ENCODE data around the gene VPS4B.

VPS4B gene

GRCh38 chr18:63402246-63403162, 19.8 kb downstream of the VPS4B start:
- no peak for DNase-seq (ENCODE audit: low spot score in 2 of 2)
- Mint-ChIP-seq H3K4me1 (peaks cover 5% of the 10 kb centered on the region), H3K4me3 (no peak overlapping the region), H3K9me3 (no peaks in the 10 kb centered on the region), H3K27ac (peak overlapping the region; percentile 82), H3K36me3 (peaks cover 99% of the 10 kb centered on the region)
- peak; percentile 31 for ATAC-seq

- H3K36me3 Mint-ChIP-seq = peaks cover 100% of the 10 kb centered on the region
- ATAC-seq (no peak), DNase-seq (ENCODE audit: low spot score in 2 of 2) (no peak)
- H3K27ac Mint-ChIP-seq = peak overlapping the region; percentile 82
- peak overlapping the region; percentile 51 for H3K4me3 Mint-ChIP-seq
- peaks cover 5% of the 10 kb centered on the region for H3K4me1 Mint-ChIP-seq
- no peaks in the 10 kb centered on the region for H3K9me3 Mint-ChIP-seq
Observed at GRCh38 chr18:63399300-63399699, 23.0 kb downstream of the VPS4B start.

GRCh38 chr18:63397349-63397748, 24.9 kb downstream of the VPS4B start:
- H3K9me3 Mint-ChIP-seq = no peaks in the 10 kb centered on the region
- H3K36me3 Mint-ChIP-seq = peaks cover 100% of the 10 kb centered on the region
- H3K4me3 Mint-ChIP-seq = no peak overlapping the region
- DNase-seq (ENCODE audit: low spot score in 2 of 2) (no peak), ATAC-seq (no peak)
- no peaks in the 10 kb centered on the region for H3K4me1 Mint-ChIP-seq
- H3K27ac Mint-ChIP-seq = no peak overlapping the region

GRCh38 chr18:63395503-63395902, 26.8 kb downstream of the VPS4B start:
- H3K36me3 Mint-ChIP-seq = peaks cover 100% of the 10 kb centered on the region
- no peaks in the 10 kb centered on the region for H3K4me1 Mint-ChIP-seq
- no peak overlapping the region for H3K27ac Mint-ChIP-seq
- no peaks in the 10 kb centered on the region for H3K9me3 Mint-ChIP-seq
- ATAC-seq (peak; percentile 64), DNase-seq (ENCODE audit: low spot score in 2 of 2) (no peak)
- H3K4me3 Mint-ChIP-seq = no peak overlapping the region

GRCh38 chr18:63394954-63395353, 27.3 kb downstream of the VPS4B start:
- Mint-ChIP-seq H3K4me1 (no peaks in the 10 kb centered on the region), H3K36me3 (peaks cover 100% of the 10 kb centered on the region), H3K27ac (no peak overlapping the region), H3K4me3 (no peak overlapping the region), H3K9me3 (no peaks in the 10 kb centered on the region)
- no peak for ATAC-seq
- DNase-seq (ENCODE audit: low spot score in 2 of 2) = no peak

- no peak for ATAC-seq
- no peaks in the 10 kb centered on the region for H3K9me3 Mint-ChIP-seq
- no peaks in the 10 kb centered on the region for H3K4me1 Mint-ChIP-seq
Observed at GRCh38 chr18:63387861-63388260, 34.4 kb downstream of the VPS4B start.

GRCh38 chr18:63382843-63383242, 39.4 kb downstream of the VPS4B start:
- ATAC-seq (no peak), DNase-seq (ENCODE audit: low spot score in 2 of 2) (no peak)
- Mint-ChIP-seq H3K4me1 (peaks cover 10% of the 10 kb centered on the region), H3K4me3 (no peak overlapping the region), H3K27ac (no peak overlapping the region), H3K36me3 (peaks cover 5% of the 10 kb centered on the region), H3K9me3 (no peaks in the 10 kb centered on the region)

More at GRCh38 chr18:63387861-63388260, 34.4 kb downstream of the VPS4B start:
- no peak overlapping the region for H3K27ac Mint-ChIP-seq
- H3K36me3 Mint-ChIP-seq = peaks cover 46% of the 10 kb centered on the region
- H3K4me3 Mint-ChIP-seq = no peak overlapping the region
- no peak for DNase-seq (ENCODE audit: low spot score in 2 of 2)

- Mint-ChIP-seq H3K9me3 (peaks cover 3% of the 10 kb centered on the region), H3K36me3 (no peaks in the 10 kb centered on the region), H3K27ac (no peak overlapping the region), H3K4me1 (peaks cover 15% of the 10 kb centered on the region), H3K4me3 (no peak overlapping the region)
- ATAC-seq = no peak
- no peak for DNase-seq (ENCODE audit: low spot score in 2 of 2)
Observed at GRCh38 chr18:63379639-63379962, 42.7 kb downstream of the VPS4B start.

GRCh38 chr18:63378919-63379638, 43.2 kb downstream of the VPS4B start:
- ATAC-seq = no peak
- Mint-ChIP-seq H3K36me3 (no peaks in the 10 kb centered on the region), H3K27ac (peak overlapping the region; percentile 9), H3K4me3 (peak overlapping the region; percentile 7), H3K9me3 (peaks cover 3% of the 10 kb centered on the region), H3K4me1 (peaks cover 15% of the 10 kb centered on the region)
- no peak for DNase-seq (ENCODE audit: low spot score in 2 of 2)

- H3K4me3 Mint-ChIP-seq = no peak overlapping the region
- H3K27ac Mint-ChIP-seq = peak overlapping the region; percentile 30
- H3K9me3 Mint-ChIP-seq = peaks cover 3% of the 10 kb centered on the region
- ATAC-seq = no peak
- peaks cover 15% of the 10 kb centered on the region for H3K4me1 Mint-ChIP-seq
- no peaks in the 10 kb centered on the region for H3K36me3 Mint-ChIP-seq
- DNase-seq (ENCODE audit: low spot score in 2 of 2) = no peak
Observed at GRCh38 chr18:63377275-63377980, 44.8 kb downstream of the VPS4B start.

GRCh38 chr18:63376538-63376937, 45.7 kb downstream of the VPS4B start:
- peaks cover 3% of the 10 kb centered on the region for H3K9me3 Mint-ChIP-seq
- H3K4me1 Mint-ChIP-seq = peaks cover 15% of the 10 kb centered on the region
- no peak overlapping the region for H3K27ac Mint-ChIP-seq
- H3K36me3 Mint-ChIP-seq = no peaks in the 10 kb centered on the region
- H3K4me3 Mint-ChIP-seq = no peak overlapping the region
- ATAC-seq (no peak), DNase-seq (ENCODE audit: low spot score in 2 of 2) (no peak)

- H3K27ac Mint-ChIP-seq = no peak overlapping the region
Observed at GRCh38 chr18:63374540-63374939, 47.7 kb downstream of the VPS4B start.

GRCh38 chr18:63373161-63373560, 49.1 kb downstream of the VPS4B start:
- H3K27ac Mint-ChIP-seq = no peak overlapping the region
- no peak for ATAC-seq
- no peak overlapping the region for H3K4me3 Mint-ChIP-seq
- peaks cover 14% of the 10 kb centered on the region for H3K4me1 Mint-ChIP-seq
- no peak for DNase-seq (ENCODE audit: low spot score in 2 of 2)
- H3K36me3 Mint-ChIP-seq = peaks cover 4% of the 10 kb centered on the region
- H3K9me3 Mint-ChIP-seq = peaks cover 3% of the 10 kb centered on the region

More at GRCh38 chr18:63374540-63374939, 47.7 kb downstream of the VPS4B start:
- Mint-ChIP-seq H3K4me1 (peaks cover 15% of the 10 kb centered on the region), H3K36me3 (no peaks in the 10 kb centered on the region), H3K4me3 (no peak overlapping the region), H3K9me3 (peaks cover 3% of the 10 kb centered on the region)
- DNase-seq (ENCODE audit: low spot score in 2 of 2) (no peak), ATAC-seq (no peak)

- no peak for DNase-seq (ENCODE audit: low spot score in 2 of 2)
- H3K4me1 Mint-ChIP-seq = peaks cover 41% of the 10 kb centered on the region
- H3K4me3 Mint-ChIP-seq = peak overlapping the region; percentile 81
- H3K36me3 Mint-ChIP-seq = peaks cover 19% of the 10 kb centered on the region
- no peaks in the 10 kb centered on the region for H3K9me3 Mint-ChIP-seq
- peak overlapping the region; percentile 83 for H3K27ac Mint-ChIP-seq
- no peak for ATAC-seq
Observed at GRCh38 chr18:63368611-63369010, 53.7 kb downstream of the VPS4B start.

Measured in stimulated activated effector memory CD8-positive, alpha-beta T cell treated with anti-CD3 and anti-CD28 coated beads, Interleukin-12 subunit alpha, Interleukin-12 subunit beta, amount 100 ng/mL, for 72 hours (primary cell).